Measurements from ENCODE around the gene SYNE2. TPM values are rescaled to one million over a fixed set of nuclear protein-coding genes. Genes with fewer than 3 reads are reported as not detected.

Gene SYNE2
- total and polyA plus RNA-seq, 2 donors (not counting 3 experiments of a cell fraction or from before 2014, with no cell fraction given): 16.0 to 53.7 TPM

GRCh38 chr14:64125270-64125669 is 272.5 kb downstream of the SYNE2 start:
- no TSS peak for BruUV-seq (replicated peaks)
- Histone ChIP-seq H4K20me1 (replicated peaks; ENCODE audit: control insufficient read depth, extremely low read depth, insufficient read depth, low read length) (no peaks in the 10 kb centered on the region), H3K27ac (ENCODE audit: insufficient read depth, low read depth, low read length) (no peak overlapping the region), H3K79me2 (ENCODE audit: control insufficient read depth, insufficient read depth, low read length) (no peaks in the 10 kb centered on the region), H3K27me3 (ENCODE audit: control insufficient read depth in 2 of 2, insufficient read depth in 2 of 2, low read length in 2 of 2) (no peaks in the 10 kb centered on the region), H3K4me3 (replicated peaks in 1 of 3; ENCODE audit: insufficient read depth in 1 of 3, low read depth in 1 of 3, low read length in 3 of 3) (no peak overlapping the region), H3K4me2 (ENCODE audit: insufficient read depth, low read length) (no peak overlapping the region), H2AFZ (ENCODE audit: low read depth, low read length) (no peak overlapping the region), H3K4me1 (ENCODE audit: control insufficient read depth, extremely low read depth, insufficient read depth, low read length) (no peaks in the 10 kb centered on the region), H3K9ac (replicated peaks; ENCODE audit: extremely low read depth, insufficient read depth, low read length) (no peak overlapping the region), H3K9me1 (replicated peaks; ENCODE audit: control insufficient read depth, extremely low read depth, insufficient read depth, low read length) (no peaks in the 10 kb centered on the region), H3K9me3 (replicated peaks; ENCODE audit: control insufficient read depth, insufficient read depth, low read length) (no peaks in the 10 kb centered on the region), H3K36me3 (ENCODE audit: control insufficient read depth in 2 of 2, extremely low read depth in 1 of 2, insufficient read depth in 2 of 2, low read length in 2 of 2) (peaks cover 3 to 16% of the 10 kb centered on the region in 2 experiments)
- intact Hi-C loops (cut with micrococcal nuclease) (no loop called here), dilution Hi-C loops (cut with MboI; ENCODE audit: extremely low pct_ligation_motif_present, low sequenced_read_pairs) (no loop called here)
- POLR2A ChIA-PET: no interaction called here
- no peak for FAIRE-seq
- DNase-seq (ENCODE audit: low read depth, low spot score): no peak
- CTCF ChIA-PET: interaction anchor here (1.4 kb wide), 1 partner anchor 17 kb away, joined by 4 read pairs; no protein-coding TSS in a partner anchor
- TF ChIP-seq MYC (IDR thresholded peaks at IDR 0.05; ENCODE audit: low read depth, low read length): no peak
- no peak for TF ChIP-seq POLR2A (IDR thresholded peaks at IDR 0.05; ENCODE audit: low read depth, low read length)
- no peak for TF ChIP-seq CTCF (IDR thresholded peaks at IDR 0.05; ENCODE audit: extremely low read depth in 1 of 2, insufficient read depth in 1 of 2, low read depth in 1 of 2, low read length in 2 of 2)
- TF ChIP-seq POLR2AphosphoS5 (IDR thresholded peaks at IDR 0.05; ENCODE audit: insufficient read depth, low read depth, low read length): no peak
- TF ChIP-seq GATA2 (IDR thresholded peaks at IDR 0.05; ENCODE audit: insufficient read depth, insufficient read length, low read depth, low read length): no peak
- TF ChIP-seq EZH2 (IDR thresholded peaks at IDR 0.05; ENCODE audit: borderline replicate concordance, low read depth, low read length, severe bottlenecking): no peak
- TF ChIP-seq, protein P1, sequence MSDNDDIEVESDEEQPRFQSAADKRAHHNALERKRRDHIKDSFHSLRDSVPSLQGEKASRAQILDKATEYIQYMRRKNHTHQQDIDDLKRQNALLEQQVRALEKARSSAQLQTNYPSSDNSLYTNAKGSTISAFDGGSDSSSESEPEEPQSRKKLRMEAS (IDR thresholded peaks at IDR 0.05; ENCODE audit: insufficient read depth, insufficient read length): no peak
- no peak for TF ChIP-seq FOS (IDR thresholded peaks at IDR 0.05; ENCODE audit: borderline replicate concordance, insufficient read depth, low read length)
- TF ChIP-seq JUN (IDR thresholded peaks at IDR 0.05; ENCODE audit: borderline replicate concordance, insufficient read depth, insufficient read length, low read depth): no peak

All from endothelial cell of umbilical vein (primary cell).